Glutamatergic neuron (in vitro differentiated cells): ENCODE results near the gene LENEP. TPM values are rescaled to one million over a fixed set of nuclear protein-coding genes. Genes with fewer than 3 reads are reported as not detected.

ENCODE experiments used
- DNase-seq: peaks from one replicate; pipeline ENCODE4 v3.0.0; 2022
- H3K27ac Mint-ChIP-seq: one replicate; pipeline ENCODE4 v1.8.0; 2020; ENCODE audit warnings: mild to moderate bottlenecking, mixed read lengths, inconsistent platforms; ENCODE audit not compliant: unreplicated experiment
- H3K27me3 Mint-ChIP-seq: one replicate; pipeline ENCODE4 v1.8.0; 2020; ENCODE audit warnings: mild to moderate bottlenecking, moderate library complexity, mixed read lengths, inconsistent platforms; ENCODE audit not compliant: unreplicated experiment
- H3K36me3 Mint-ChIP-seq: one replicate; pipeline ENCODE4 v1.8.0; 2020; ENCODE audit warnings: mild to moderate bottlenecking, mixed read lengths, inconsistent platforms; ENCODE audit not compliant: unreplicated experiment
- H3K4me1 Mint-ChIP-seq: one replicate; pipeline ENCODE4 v1.8.0; 2020; ENCODE audit warnings: mild to moderate bottlenecking, low read depth, mixed read lengths, inconsistent platforms; ENCODE audit not compliant: unreplicated experiment
- H3K4me3 Mint-ChIP-seq: one replicate; pipeline ENCODE4 v1.8.0; 2020; ENCODE audit warnings: mild to moderate bottlenecking, mixed read lengths, inconsistent platforms; ENCODE audit not compliant: unreplicated experiment
- H3K9me3 Mint-ChIP-seq: one replicate; pipeline ENCODE4 v1.8.0; 2020; ENCODE audit warnings: mild to moderate bottlenecking, moderate library complexity, mixed read lengths, inconsistent platforms; ENCODE audit not compliant: unreplicated experiment
- total RNA-seq: library from RNA; stranded (reverse); fragmentation: NEBNext Ultra II Directional; extraction: Animal tissue kit (Norgen Biotek cat#: 25700); gene quantifications from one replicate; pipeline ENCODE4 v1.2.1, GENCODE V29; 2021; ENCODE audit not compliant: unreplicated experiment
- TF ChIP-seq, protein P1 (sequence below): fragments of 200-600 bp; sonication (generic); IDR thresholded peaks from one replicate; pipeline ENCODE4 v1.5.0; 2021; ENCODE audit not compliant: partially characterized antibody, unreplicated experiment

The LENEP gene
- total RNA-seq, 1 donor from 2014 or later: 1.3 TPM

GRCh38 chr1:155005076-155006011, 12.0 kb downstream of the LENEP start:
- Mint-ChIP-seq H3K27ac (no peak overlapping the region), H3K4me1 (peaks cover 6% of the 10 kb centered on the region), H3K36me3 (no peaks in the 10 kb centered on the region), H3K27me3 (peaks cover 7% of the 10 kb centered on the region), H3K9me3 (peaks cover 1% of the 10 kb centered on the region), H3K4me3 (no peak overlapping the region)
- DNase-seq: no peak
- TF ChIP-seq, protein P1, sequence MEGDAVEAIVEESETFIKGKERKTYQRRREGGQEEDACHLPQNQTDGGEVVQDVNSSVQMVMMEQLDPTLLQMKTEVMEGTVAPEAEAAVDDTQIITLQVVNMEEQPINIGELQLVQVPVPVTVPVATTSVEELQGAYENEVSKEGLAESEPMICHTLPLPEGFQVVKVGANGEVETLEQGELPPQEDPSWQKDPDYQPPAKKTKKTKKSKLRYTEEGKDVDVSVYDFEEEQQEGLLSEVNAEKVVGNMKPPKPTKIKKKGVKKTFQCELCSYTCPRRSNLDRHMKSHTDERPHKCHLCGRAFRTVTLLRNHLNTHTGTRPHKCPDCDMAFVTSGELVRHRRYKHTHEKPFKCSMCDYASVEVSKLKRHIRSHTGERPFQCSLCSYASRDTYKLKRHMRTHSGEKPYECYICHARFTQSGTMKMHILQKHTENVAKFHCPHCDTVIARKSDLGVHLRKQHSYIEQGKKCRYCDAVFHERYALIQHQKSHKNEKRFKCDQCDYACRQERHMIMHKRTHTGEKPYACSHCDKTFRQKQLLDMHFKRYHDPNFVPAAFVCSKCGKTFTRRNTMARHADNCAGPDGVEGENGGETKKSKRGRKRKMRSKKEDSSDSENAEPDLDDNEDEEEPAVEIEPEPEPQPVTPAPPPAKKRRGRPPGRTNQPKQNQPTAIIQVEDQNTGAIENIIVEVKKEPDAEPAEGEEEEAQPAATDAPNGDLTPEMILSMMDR: no peak

DNA sequence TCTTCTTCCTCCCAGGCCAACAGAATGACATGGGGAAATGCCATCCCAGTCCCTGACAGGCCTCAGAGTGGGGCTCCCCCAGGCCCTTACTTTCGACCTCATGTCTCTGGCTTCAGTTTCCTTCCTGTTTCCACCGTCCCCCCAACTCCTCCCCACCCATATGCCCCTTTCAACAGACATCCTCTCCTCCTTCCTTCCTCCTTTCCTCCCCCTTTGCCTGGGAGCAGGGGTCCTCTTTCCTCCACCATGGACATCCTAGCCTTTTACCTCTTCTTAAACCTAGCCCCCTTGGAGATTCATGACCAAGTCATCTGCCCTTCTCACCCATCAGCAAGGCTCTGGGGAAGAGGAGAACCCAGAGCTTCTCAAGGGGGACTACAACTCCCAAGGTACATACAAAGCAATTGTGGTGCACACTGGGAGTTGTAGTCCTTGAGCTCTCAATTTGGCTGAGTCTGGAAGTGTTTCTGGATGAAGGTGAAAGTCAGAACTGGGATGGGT, 13.3 kb downstream of the LENEP start:
- no peak overlapping the region for H3K4me3 Mint-ChIP-seq
- H3K27ac Mint-ChIP-seq: no peak overlapping the region
- TF ChIP-seq, protein P1: no peak
- peaks cover 7% of the 10 kb centered on the region for H3K27me3 Mint-ChIP-seq
- no peak for DNase-seq
- H3K36me3 Mint-ChIP-seq: no peaks in the 10 kb centered on the region
- peaks cover 1% of the 10 kb centered on the region for H3K9me3 Mint-ChIP-seq
- H3K4me1 Mint-ChIP-seq: peaks cover 6% of the 10 kb centered on the region

DNA sequence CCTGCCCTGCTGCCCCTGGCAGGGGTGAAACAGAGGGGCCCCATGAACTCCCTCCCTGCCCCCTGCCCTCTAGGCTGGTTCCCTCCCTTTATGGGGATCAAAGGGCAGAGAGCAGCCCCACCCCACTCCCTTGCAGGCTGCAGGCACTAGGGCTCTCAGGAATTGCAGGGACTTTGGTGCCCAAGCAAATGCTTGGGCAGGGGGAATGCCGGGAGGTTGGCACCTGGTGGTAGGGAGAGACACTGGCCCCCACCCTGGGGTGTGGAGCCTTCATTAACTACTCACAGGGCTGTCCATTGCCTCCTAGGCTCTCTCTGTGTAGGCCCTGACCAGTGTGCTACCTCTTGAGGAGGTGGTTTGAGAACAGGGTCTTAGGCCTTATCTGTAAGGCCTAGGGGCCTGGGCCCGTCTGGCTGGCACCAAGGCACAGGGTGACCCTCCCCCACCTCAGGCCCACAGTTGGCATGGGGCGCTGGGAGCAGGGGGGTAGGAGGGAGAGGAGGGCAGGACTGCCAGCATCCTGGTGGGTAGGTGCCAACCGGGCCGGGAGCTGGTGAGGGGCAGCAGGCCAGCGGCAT, 14.0 kb downstream of the LENEP start:
- peaks cover 7% of the 10 kb centered on the region for H3K27me3 Mint-ChIP-seq

GRCh38 chr1:155008015-155008941, 14.9 kb downstream of the LENEP start:
- Mint-ChIP-seq H3K4me1 (peaks cover 7% of the 10 kb centered on the region), H3K36me3 (no peaks in the 10 kb centered on the region), H3K4me3 (no peak overlapping the region), H3K27me3 (peaks cover 7% of the 10 kb centered on the region), H3K9me3 (peaks cover 1% of the 10 kb centered on the region), H3K27ac (no peak overlapping the region)
- TF ChIP-seq, protein P1: no peak
- DNase-seq: no peak

More for the DNA sequence above, 14.0 kb downstream of the LENEP start:
- TF ChIP-seq, protein P1: no peak
- H3K4me3 Mint-ChIP-seq: no peak overlapping the region
- H3K9me3 Mint-ChIP-seq: peaks cover 1% of the 10 kb centered on the region
- H3K27ac Mint-ChIP-seq: no peak overlapping the region
- H3K4me1 Mint-ChIP-seq: peaks cover 7% of the 10 kb centered on the region
- H3K36me3 Mint-ChIP-seq: no peaks in the 10 kb centered on the region
- no peak for DNase-seq
